GM23338 (cell line): ENCODE measurements around the gene TAF4B. TPM values are rescaled to one million over a fixed set of nuclear protein-coding genes. Genes with fewer than 3 reads are reported as not detected.

Experiments used
- ATAC-seq: fragments of 200-7000 bp; cut with Tn5 transposase; 3 replicates; pipeline ENCODE4 v1.9.1; 2020
- DNase-seq: peaks from one replicate; pipeline ENCODE4 v3.0.0-alpha.2; 2015; ENCODE audit warnings: low spot score
- H2AFZ ChIP-seq: fragments of 200-600 bp; sonication (generic); 2 replicates; pipeline ENCODE4 v1.8.0; 2016; ENCODE audit warnings: antibody characterized with exemption, mild to moderate bottlenecking, moderate library complexity
- H3F3A ChIP-seq: fragments of 200-600 bp; sonication (generic); replicated peaks from 2 replicates; pipeline ENCODE4 v1.8.0; 2017; ENCODE audit warnings: antibody characterized with exemption, mixed run types, low read depth
- H3K27ac ChIP-seq: fragments of 200-600 bp; sonication (generic); 2 replicates; pipeline ENCODE4 v1.6.1; 2016; ENCODE audit warnings: low read depth
- H3K27me3 ChIP-seq: fragments of 200-600 bp; sonication (generic); 2 replicates; pipeline ENCODE4 v1.8.0; 2016; ENCODE audit warnings: mild to moderate bottlenecking, mixed run types, moderate library complexity; ENCODE audit not compliant: insufficient read depth
- H3K36me3 ChIP-seq: fragments of 200-600 bp; sonication (generic); 2 replicates; pipeline ENCODE4 v1.8.0; 2016; ENCODE audit warnings: mild to moderate bottlenecking; ENCODE audit not compliant: insufficient read depth
- H3K4me1 ChIP-seq: fragments of 200-600 bp; sonication (generic); 2 replicates; pipeline ENCODE4 v1.8.0; 2016; ENCODE audit warnings: mild to moderate bottlenecking, moderate library complexity; ENCODE audit not compliant: insufficient read depth
- H3K4me2 ChIP-seq: fragments of 200-600 bp; sonication (generic); 2 replicates; pipeline ENCODE4 v1.7.1; 2017; ENCODE audit warnings: mixed run types
- H3K4me3 ChIP-seq: fragments of 200-600 bp; sonication (generic); 2 replicates; pipeline ENCODE4 v1.6.1; 2016; ENCODE audit warnings: mixed run types
- H3K79me2 ChIP-seq: fragments of 200-600 bp; sonication (generic); replicated peaks from 2 replicates; pipeline ENCODE4 v1.8.0; 2017; ENCODE audit warnings: mild to moderate bottlenecking; ENCODE audit not compliant: insufficient read depth
- H3K9me2 ChIP-seq: fragments of 200-600 bp; sonication (generic); 2 replicates; pipeline ENCODE4 v1.8.0; 2017; ENCODE audit not compliant: insufficient read depth
- H4K20me1 ChIP-seq: fragments of 200-600 bp; sonication (generic); replicated peaks from 2 replicates; pipeline ENCODE4 v1.8.0; 2017; ENCODE audit warnings: mild to moderate bottlenecking; ENCODE audit not compliant: insufficient read depth
- H3K27ac Mint-ChIP-seq: 2 replicates; pipeline ENCODE4 v1.8.0; 2020; ENCODE audit warnings: inconsistent platforms, mild to moderate bottlenecking, moderate library complexity, mixed read lengths
- H3K27me3 Mint-ChIP-seq: 3 replicates; pipeline ENCODE4 v1.8.0; 2022; ENCODE audit warnings: low read depth, mild to moderate bottlenecking, moderate library complexity, mixed read lengths, inconsistent platforms; ENCODE audit not compliant: insufficient read depth, poor library complexity
- H3K36me3 Mint-ChIP-seq: 3 replicates; pipeline ENCODE4 v1.8.0; 2021; ENCODE audit warnings: low read depth, mild to moderate bottlenecking, inconsistent platforms, moderate library complexity, mixed read lengths
- H3K4me1 Mint-ChIP-seq: 3 replicates; pipeline ENCODE4 v1.8.0; 2020; ENCODE audit warnings: mild to moderate bottlenecking, inconsistent platforms, mixed read lengths
- H3K4me3 Mint-ChIP-seq: 3 replicates; pipeline ENCODE4 v1.8.0; 2021; ENCODE audit warnings: moderate library complexity, mild to moderate bottlenecking, inconsistent platforms, mixed read lengths
- H3K9me3 Mint-ChIP-seq: 3 replicates; pipeline ENCODE4 v1.8.0; 2020; ENCODE audit warnings: moderate library complexity, mild to moderate bottlenecking, inconsistent platforms, mixed read lengths
- CREB1 ChIP-seq: fragments of 250-450 bp; sonication (Bioruptor Pico); IDR thresholded peaks from 2 replicates; pipeline ENCODE4 v1.5.0; 2020; ENCODE audit warnings: low read depth, mild to moderate bottlenecking, moderate library complexity
- CTCF ChIP-seq, 2 experiments: fragments of 200-600 bp in 1 of 2; sonication (generic) in 1 of 2; conservative IDR thresholded peaks; 2 replicates each; pipeline versions ENCODE4 v1.5.1 to v1.6.1; 2016 to 2017; ENCODE audit warnings: antibody characterized with exemption in 2 of 2, low read depth in 2 of 2, mild to moderate bottlenecking in 2 of 2, moderate library complexity in 1 of 2
- EZH2 ChIP-seq: fragments of 200-600 bp; sonication (generic); IDR thresholded peaks from one replicate; pipeline ENCODE4 v1.8.0; 2017; ENCODE audit warnings: antibody characterized with exemption, mild to moderate bottlenecking, low read depth; ENCODE audit not compliant: unreplicated experiment
- EZH2phosphoT487 ChIP-seq: fragments of 200-600 bp; sonication (generic); IDR thresholded peaks from one replicate; pipeline ENCODE4 v1.8.1; 2018; ENCODE audit warnings: antibody characterized with exemption; ENCODE audit not compliant: unreplicated experiment
- JUNB ChIP-seq: IDR thresholded peaks from one replicate; pipeline ENCODE4 v1.6.1; 2016; ENCODE audit warnings: antibody characterized with exemption; ENCODE audit not compliant: unreplicated experiment
- NANOG ChIP-seq: IDR thresholded peaks from 2 replicates; pipeline ENCODE4 v1.6.1; 2016; ENCODE audit warnings: antibody characterized with exemption, borderline replicate concordance
- REST ChIP-seq: IDR thresholded peaks from one replicate; pipeline ENCODE4 v1.6.1; 2018; ENCODE audit warnings: antibody characterized with exemption; ENCODE audit not compliant: unreplicated experiment
- ZNF114 ChIP-seq: fragments of 250-450 bp; sonication (Bioruptor Pico); IDR thresholded peaks from 2 replicates; pipeline ENCODE4 v1.5.0; 2020; ENCODE audit warnings: mild to moderate bottlenecking, moderate library complexity
- polyA plus RNA-seq: library from polyadenylated mRNA; unstranded; fragments of >200 nt; fragmentation: Nextera tagmentation; extraction: Ambion mirVana; gene quantifications from 2 replicates; pipeline ENCODE4 v1.2.1, GENCODE V29; 2016
- total RNA-seq: library from RNA; depleted of rRNA; stranded (reverse); fragments of >200 nt; shearing (Covaris generic); gene quantifications from 2 replicates; pipeline ENCODE4 v1.2.3, GENCODE V29; 2014
- TF ChIP-seq, protein P1 (sequence below): IDR thresholded peaks from 2 replicates; pipeline ENCODE4 v1.6.1; 2016; ENCODE audit warnings: antibody characterized with exemption

TAF4B gene
- total and polyA plus RNA-seq, 2 experiments from 2014 or later = 9.4 to 27.3 TPM

GRCh38 chr18:26268454-26268853 lies 42.2 kb downstream of the TAF4B start:
- Histone ChIP-seq H3K79me2 (peaks cover 27% of the 10 kb centered on the region), H3K27ac (no peak overlapping the region), H3K4me3 (no peak overlapping the region), H3K27me3 (no peaks in the 10 kb centered on the region), H3K4me1 (no peaks in the 10 kb centered on the region), H4K20me1 (peaks cover 8% of the 10 kb centered on the region), H3F3A (no peaks in the 10 kb centered on the region), H3K4me2 (no peak overlapping the region), H3K36me3 (no peaks in the 10 kb centered on the region), H2AFZ (no peak overlapping the region), H3K9me2 (no peaks in the 10 kb centered on the region; the same call in 1 of the 2 replicates)
- H3K4me1 Mint-ChIP-seq = peaks cover 8% of the 10 kb centered on the region; the same call in 2 of the 3 replicates
- TF ChIP-seq NANOG (no peak), EZH2phosphoT487 (no peak), REST (no peak), JUNB (no peak), CTCF (conservative IDR thresholded peaks at IDR 0.05; ENCODE audit: low read depth in 2 of 2) (no peak), EZH2 (no peak), CREB1 (no peak), ZNF114 (no peak)
- TF ChIP-seq, protein P1, sequence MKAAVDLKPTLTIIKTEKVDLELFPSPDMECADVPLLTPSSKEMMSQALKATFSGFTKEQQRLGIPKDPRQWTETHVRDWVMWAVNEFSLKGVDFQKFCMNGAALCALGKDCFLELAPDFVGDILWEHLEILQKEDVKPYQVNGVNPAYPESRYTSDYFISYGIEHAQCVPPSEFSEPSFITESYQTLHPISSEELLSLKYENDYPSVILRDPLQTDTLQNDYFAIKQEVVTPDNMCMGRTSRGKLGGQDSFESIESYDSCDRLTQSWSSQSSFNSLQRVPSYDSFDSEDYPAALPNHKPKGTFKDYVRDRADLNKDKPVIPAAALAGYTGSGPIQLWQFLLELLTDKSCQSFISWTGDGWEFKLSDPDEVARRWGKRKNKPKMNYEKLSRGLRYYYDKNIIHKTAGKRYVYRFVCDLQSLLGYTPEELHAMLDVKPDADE = no peak
- peaks cover 4% of the 10 kb centered on the region; the same call in 1 of the 3 replicates for H3K9me3 Mint-ChIP-seq
- no peak overlapping the region for H3K4me3 Mint-ChIP-seq
- ATAC-seq = no peak
- peaks cover 38% of the 10 kb centered on the region for H3K36me3 Mint-ChIP-seq
- no peak for DNase-seq
- H3K27me3 Mint-ChIP-seq = peaks cover 1% of the 10 kb centered on the region
- H3K27ac Mint-ChIP-seq = peak overlapping the region; percentile 74; the same call in 1 of the 2 replicates
